Keratinocyte (primary cell): ENCODE measurements around the gene TPBG.
"Not testable (repeated sequence)": the region's sequence is repeated elsewhere in the genome, so short reads cannot be mapped to it uniquely, and the experiment has no call there.

Experiments used
- EZH2 ChIP-seq: IDR thresholded peaks from one replicate; pipeline ENCODE4 v1.6.1; 2012; ENCODE audit warnings: inconsistent platforms, mild to moderate bottlenecking, low read length, moderate library complexity
- TF ChIP-seq, protein P1 (sequence below), 3 experiments: IDR thresholded peaks in 1 of 3; conservative IDR thresholded peaks in 1 of 3; optimal IDR thresholded peaks in 1 of 3; 2 replicates in 2 of 3; 3 replicates in 1 of 3; pipeline versions ENCODE3 to v1.5.1; 2011; ENCODE audit warnings: low read length in 3 of 3, mild to moderate bottlenecking in 3 of 3, moderate library complexity in 2 of 3, control low read depth in 1 of 3, inconsistent platforms in 1 of 3; ENCODE audit not compliant: insufficient read depth in 2 of 3; ENCODE audit errors: extremely low read depth in 1 of 3

- TF ChIP-seq, protein P1, sequence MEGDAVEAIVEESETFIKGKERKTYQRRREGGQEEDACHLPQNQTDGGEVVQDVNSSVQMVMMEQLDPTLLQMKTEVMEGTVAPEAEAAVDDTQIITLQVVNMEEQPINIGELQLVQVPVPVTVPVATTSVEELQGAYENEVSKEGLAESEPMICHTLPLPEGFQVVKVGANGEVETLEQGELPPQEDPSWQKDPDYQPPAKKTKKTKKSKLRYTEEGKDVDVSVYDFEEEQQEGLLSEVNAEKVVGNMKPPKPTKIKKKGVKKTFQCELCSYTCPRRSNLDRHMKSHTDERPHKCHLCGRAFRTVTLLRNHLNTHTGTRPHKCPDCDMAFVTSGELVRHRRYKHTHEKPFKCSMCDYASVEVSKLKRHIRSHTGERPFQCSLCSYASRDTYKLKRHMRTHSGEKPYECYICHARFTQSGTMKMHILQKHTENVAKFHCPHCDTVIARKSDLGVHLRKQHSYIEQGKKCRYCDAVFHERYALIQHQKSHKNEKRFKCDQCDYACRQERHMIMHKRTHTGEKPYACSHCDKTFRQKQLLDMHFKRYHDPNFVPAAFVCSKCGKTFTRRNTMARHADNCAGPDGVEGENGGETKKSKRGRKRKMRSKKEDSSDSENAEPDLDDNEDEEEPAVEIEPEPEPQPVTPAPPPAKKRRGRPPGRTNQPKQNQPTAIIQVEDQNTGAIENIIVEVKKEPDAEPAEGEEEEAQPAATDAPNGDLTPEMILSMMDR (optimal IDR thresholded peaks at IDR 0.05 in 1 of 3, IDR thresholded peaks at IDR 0.05 in 1 of 3, conservative IDR thresholded peaks at IDR 0.05 in 1 of 3; ENCODE audit: extremely low read depth in 1 of 3, insufficient read depth in 2 of 3, low read length in 3 of 3): not testable (repeated sequence)
- not testable (repeated sequence) for TF ChIP-seq EZH2
Observed at GRCh38 chr6:82394770-82395169, 31.2 kb downstream of the TPBG start.
